H9 (cell line): ENCODE data around the gene HSPA13. TPM values are rescaled to one million over a fixed set of nuclear protein-coding genes. Genes with fewer than 3 reads are reported as not detected.

Source experiments
- DNase-seq: peaks from one replicate; pipeline ENCODE4 v3.0.0-alpha.2; 2017
- H2AFZ ChIP-seq: one replicate; pipeline ENCODE4 v1.6.1; 2013; ENCODE audit warnings: mild to moderate bottlenecking, low read length, control low read depth, moderate library complexity
- H2AK5ac ChIP-seq: 2 replicates; pipeline ENCODE4 v1.6.1; 2013; ENCODE audit warnings: low read length, control low read depth, mixed read lengths; ENCODE audit not compliant: insufficient read length
- H2BK120ac ChIP-seq: one replicate; pipeline ENCODE4 v1.6.1; 2013; ENCODE audit warnings: low read depth, mild to moderate bottlenecking, low read length, control low read depth, inconsistent platforms; ENCODE audit not compliant: poor library complexity, severe bottlenecking
- H2BK12ac ChIP-seq: 2 replicates; pipeline ENCODE4 v1.6.1; 2013; ENCODE audit warnings: low read length, control low read depth, mixed read lengths, low read depth; ENCODE audit not compliant: insufficient read length
- H2BK15ac ChIP-seq: 2 replicates; pipeline ENCODE4 v1.6.1; 2013; ENCODE audit warnings: low read depth, low read length, control low read depth
- H2BK20ac ChIP-seq: one replicate; pipeline ENCODE4 v1.6.1; 2013; ENCODE audit warnings: low read depth, mild to moderate bottlenecking, low read length, control low read depth, inconsistent platforms; ENCODE audit not compliant: poor library complexity, severe bottlenecking
- H2BK5ac ChIP-seq: 2 replicates; pipeline ENCODE4 v1.6.1; 2013; ENCODE audit warnings: low read length, control low read depth, mixed read lengths; ENCODE audit not compliant: insufficient read length
- H3K14ac ChIP-seq: 2 replicates; pipeline ENCODE4 v1.6.1; 2013; ENCODE audit warnings: low read length, control low read depth; ENCODE audit not compliant: insufficient read depth
- H3K18ac ChIP-seq: 2 replicates; pipeline ENCODE4 v1.6.1; 2013; ENCODE audit warnings: low read depth, mild to moderate bottlenecking, mixed read lengths, low read length, control low read depth; ENCODE audit not compliant: insufficient read length
- H3K23ac ChIP-seq: 2 replicates; pipeline ENCODE4 v1.6.1; 2013; ENCODE audit warnings: low read length, control low read depth, mixed read lengths, low read depth; ENCODE audit not compliant: insufficient read length
- H3K23me2 ChIP-seq: 2 replicates; pipeline ENCODE4 v1.6.1; 2013; ENCODE audit warnings: low read depth, mild to moderate bottlenecking, mixed read lengths, low read length, control low read depth; ENCODE audit not compliant: insufficient read length, poor library complexity, severe bottlenecking
- H3K27ac ChIP-seq: 2 replicates; pipeline ENCODE4 v1.5.1; 2013; ENCODE audit warnings: low read length, control low read depth, mixed read lengths, low read depth; ENCODE audit not compliant: insufficient read length
- H3K27me3 ChIP-seq: 2 replicates; pipeline ENCODE4 v1.6.1; 2013; ENCODE audit warnings: low read length, control low read depth, inconsistent platforms; ENCODE audit not compliant: insufficient read depth
- H3K4ac ChIP-seq: 2 replicates; pipeline ENCODE4 v1.6.1; 2013; ENCODE audit warnings: low read depth, mild to moderate bottlenecking, control low read depth, inconsistent platforms, low read length, moderate library complexity
- H3K4me1 ChIP-seq: 2 replicates; pipeline ENCODE4 v1.6.1; 2013; ENCODE audit warnings: low read length, control low read depth, inconsistent platforms; ENCODE audit not compliant: insufficient read depth
- H3K4me2 ChIP-seq: 2 replicates; pipeline ENCODE4 v1.6.1; 2013; ENCODE audit warnings: low read length, control low read depth, mixed read lengths; ENCODE audit not compliant: insufficient read length, insufficient read depth
- H3K56ac ChIP-seq: 2 replicates; pipeline ENCODE4 v1.6.1; 2013; ENCODE audit warnings: low read depth, mild to moderate bottlenecking, mixed read lengths, low read length, control low read depth; ENCODE audit not compliant: insufficient read length
- H3K79me1 ChIP-seq: 2 replicates; pipeline ENCODE4 v1.6.1; 2013; ENCODE audit warnings: low read depth, mild to moderate bottlenecking, moderate library complexity, low read length, control low read depth, inconsistent platforms; ENCODE audit not compliant: insufficient read depth, poor library complexity, severe bottlenecking
- H3K79me2 ChIP-seq: 2 replicates; pipeline ENCODE4 v1.6.1; 2013; ENCODE audit warnings: low read length, control low read depth, inconsistent platforms; ENCODE audit not compliant: insufficient read depth
- H3K9ac ChIP-seq: 2 replicates; pipeline ENCODE4 v1.6.1; 2013; ENCODE audit warnings: low read length, control low read depth, mixed read lengths; ENCODE audit not compliant: insufficient read length; ENCODE audit errors: extremely low read depth
- H3K9me3 ChIP-seq: one replicate; pipeline ENCODE4 v1.6.1; 2013; ENCODE audit warnings: low read depth, low read length, inconsistent platforms; ENCODE audit not compliant: control insufficient read depth
- H3T11ph ChIP-seq: one replicate; pipeline ENCODE4 v1.6.1; 2013; ENCODE audit warnings: mild to moderate bottlenecking, low read length, control low read depth, inconsistent platforms
- H4K20me1 ChIP-seq: one replicate; pipeline ENCODE4 v1.6.1; 2013; ENCODE audit not compliant: control insufficient read depth, insufficient read length, insufficient read depth
- H4K5ac ChIP-seq: 2 replicates; pipeline ENCODE4 v1.6.1; 2013; ENCODE audit warnings: low read depth, mild to moderate bottlenecking, mixed read lengths, low read length, control low read depth; ENCODE audit not compliant: insufficient read length
- H4K8ac ChIP-seq: replicated peaks from 2 replicates; pipeline ENCODE4 v1.6.1; 2013; ENCODE audit warnings: low read length, control low read depth, mixed read lengths, low read depth; ENCODE audit not compliant: insufficient read length
- H4K91ac ChIP-seq: 2 replicates; pipeline ENCODE4 v1.6.1; 2013; ENCODE audit warnings: low read depth, mild to moderate bottlenecking, moderate library complexity, mixed read lengths, low read length, control low read depth; ENCODE audit not compliant: insufficient read length
- H3K27ac Mint-ChIP-seq, 3 experiments: 2 replicates in 2 of 3; 3 replicates in 1 of 3; pipeline ENCODE4 v1.8.0; 2020 to 2021; ENCODE audit warnings: mixed read lengths in 3 of 3, mild to moderate bottlenecking in 1 of 3, moderate library complexity in 1 of 3
- H3K27me3 Mint-ChIP-seq: 2 replicates; pipeline ENCODE4 v1.8.0; 2021; ENCODE audit warnings: low read depth, mild to moderate bottlenecking, moderate library complexity, mixed read lengths
- H3K36me3 Mint-ChIP-seq, 3 experiments: 2 replicates in 2 of 3; 3 replicates in 1 of 3; pipeline ENCODE4 v1.8.0; 2020 to 2021; ENCODE audit warnings: low read depth in 3 of 3, mixed read lengths in 3 of 3; ENCODE audit not compliant: insufficient read depth in 1 of 3
- H3K4me1 Mint-ChIP-seq, 2 experiments: 2 replicates each; pipeline ENCODE4 v1.8.0; 2020; ENCODE audit warnings: mixed read lengths in 2 of 2
- H3K4me3 Mint-ChIP-seq, 2 experiments: 2 replicates in 1 of 2; 3 replicates in 1 of 2; pipeline ENCODE4 v1.8.0; 2020 to 2021; ENCODE audit warnings: mild to moderate bottlenecking in 2 of 2, mixed read lengths in 2 of 2, moderate library complexity in 1 of 2
- H3K9me3 Mint-ChIP-seq, 2 experiments: 2 replicates in 1 of 2; 3 replicates in 1 of 2; pipeline ENCODE4 v1.8.0; 2020; ENCODE audit warnings: mild to moderate bottlenecking in 2 of 2, mixed read lengths in 2 of 2, moderate library complexity in 1 of 2
- WGBS: extraction: QIAGEN DNeasy Blood & Tissue Kit; methylation state at CpG from one replicate; pipeline ENCODE4 v1.1.7; 2013; ENCODE audit warnings: missing lambda C conversion rate, low lambda C conversion rate, mixed read lengths; ENCODE audit not compliant: insufficient read length; ENCODE audit errors: extremely low coverage; 5-methylcytosine and 5-hydroxymethylcytosine counted together
- total RNA-seq: library from RNA; stranded (reverse); gene quantifications from 2 replicates; pipeline ENCODE4 v1.2.1, GENCODE V29; 2021
- TF ChIP-seq, protein P1 (sequence below): fragments of 200-600 bp; sonication (generic); conservative IDR thresholded peaks from 3 replicates; pipeline ENCODE4 v1.8.0; 2021; ENCODE audit warnings: antibody characterized with exemption, mild to moderate bottlenecking

Gene HSPA13
- total RNA-seq, 1 experiment from 2014 or later: 32.6 TPM

DNA sequence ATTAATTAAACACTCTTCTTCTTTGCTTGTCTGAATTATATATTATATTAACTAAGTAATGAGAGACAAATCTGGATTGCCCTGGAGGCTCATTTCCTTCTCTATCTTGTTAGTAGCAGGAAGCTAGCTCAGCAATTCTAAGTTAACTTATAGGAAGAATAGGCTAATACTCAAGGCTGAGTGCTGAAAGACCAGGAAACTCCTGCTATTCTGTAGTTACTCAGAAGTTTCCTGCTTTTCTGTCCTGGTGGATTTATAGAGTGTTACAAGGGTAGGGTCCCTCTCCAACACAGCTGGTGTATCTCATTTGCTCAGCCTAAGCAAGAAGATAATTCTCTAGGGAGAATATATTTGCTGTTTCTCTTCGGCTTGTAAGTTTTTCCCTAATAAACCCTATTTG lies 29.2 kb downstream of the HSPA13 start:
- Histone ChIP-seq H4K91ac (no peak overlapping the region), H2BK120ac (no peak overlapping the region), H3K14ac (no peak overlapping the region), H3K23ac (no peak overlapping the region), H2AFZ (no peak overlapping the region), H4K5ac (no peak overlapping the region), H3K79me2 (no peaks in the 10 kb centered on the region), H3K23me2 (no peaks in the 10 kb centered on the region), H3K4me1 (no peaks in the 10 kb centered on the region), H2AK5ac (no peak overlapping the region), H3K27me3 (no peaks in the 10 kb centered on the region), H2BK5ac (no peak overlapping the region), H3K9me3 (no peaks in the 10 kb centered on the region), H4K8ac (no peak overlapping the region), H3K56ac (no peak overlapping the region), H3K4ac (no peak overlapping the region), H2BK15ac (no peak overlapping the region), H2BK12ac (no peak overlapping the region), H3K9ac (no peak overlapping the region), H3K4me2 (no peak overlapping the region), H3K79me1 (no peaks in the 10 kb centered on the region), H2BK20ac (no peak overlapping the region), H4K20me1 (no peaks in the 10 kb centered on the region), H3K27ac (no peak overlapping the region), H3T11ph (no peak overlapping the region), H3K18ac (no peak overlapping the region)
- WGBS: no CpG with 5 or more reads among the region's 1 CpG
- H3K4me3 Mint-ChIP-seq: no peak overlapping the region
- H3K36me3 Mint-ChIP-seq: no peaks in the 10 kb centered on the region
- no peaks in the 10 kb centered on the region for H3K27me3 Mint-ChIP-seq
- H3K9me3 Mint-ChIP-seq: peaks cover 0 to 3% of the 10 kb centered on the region in 2 experiments; a peak in 4 of 5 replicates
- TF ChIP-seq, protein P1, sequence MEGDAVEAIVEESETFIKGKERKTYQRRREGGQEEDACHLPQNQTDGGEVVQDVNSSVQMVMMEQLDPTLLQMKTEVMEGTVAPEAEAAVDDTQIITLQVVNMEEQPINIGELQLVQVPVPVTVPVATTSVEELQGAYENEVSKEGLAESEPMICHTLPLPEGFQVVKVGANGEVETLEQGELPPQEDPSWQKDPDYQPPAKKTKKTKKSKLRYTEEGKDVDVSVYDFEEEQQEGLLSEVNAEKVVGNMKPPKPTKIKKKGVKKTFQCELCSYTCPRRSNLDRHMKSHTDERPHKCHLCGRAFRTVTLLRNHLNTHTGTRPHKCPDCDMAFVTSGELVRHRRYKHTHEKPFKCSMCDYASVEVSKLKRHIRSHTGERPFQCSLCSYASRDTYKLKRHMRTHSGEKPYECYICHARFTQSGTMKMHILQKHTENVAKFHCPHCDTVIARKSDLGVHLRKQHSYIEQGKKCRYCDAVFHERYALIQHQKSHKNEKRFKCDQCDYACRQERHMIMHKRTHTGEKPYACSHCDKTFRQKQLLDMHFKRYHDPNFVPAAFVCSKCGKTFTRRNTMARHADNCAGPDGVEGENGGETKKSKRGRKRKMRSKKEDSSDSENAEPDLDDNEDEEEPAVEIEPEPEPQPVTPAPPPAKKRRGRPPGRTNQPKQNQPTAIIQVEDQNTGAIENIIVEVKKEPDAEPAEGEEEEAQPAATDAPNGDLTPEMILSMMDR: no peak
- H3K27ac Mint-ChIP-seq: no peak overlapping the region
- no peak for DNase-seq
- no peaks in the 10 kb centered on the region for H3K4me1 Mint-ChIP-seq
